ENCODE measurements around the gene TMEM163.

Gene TMEM163

DNA sequence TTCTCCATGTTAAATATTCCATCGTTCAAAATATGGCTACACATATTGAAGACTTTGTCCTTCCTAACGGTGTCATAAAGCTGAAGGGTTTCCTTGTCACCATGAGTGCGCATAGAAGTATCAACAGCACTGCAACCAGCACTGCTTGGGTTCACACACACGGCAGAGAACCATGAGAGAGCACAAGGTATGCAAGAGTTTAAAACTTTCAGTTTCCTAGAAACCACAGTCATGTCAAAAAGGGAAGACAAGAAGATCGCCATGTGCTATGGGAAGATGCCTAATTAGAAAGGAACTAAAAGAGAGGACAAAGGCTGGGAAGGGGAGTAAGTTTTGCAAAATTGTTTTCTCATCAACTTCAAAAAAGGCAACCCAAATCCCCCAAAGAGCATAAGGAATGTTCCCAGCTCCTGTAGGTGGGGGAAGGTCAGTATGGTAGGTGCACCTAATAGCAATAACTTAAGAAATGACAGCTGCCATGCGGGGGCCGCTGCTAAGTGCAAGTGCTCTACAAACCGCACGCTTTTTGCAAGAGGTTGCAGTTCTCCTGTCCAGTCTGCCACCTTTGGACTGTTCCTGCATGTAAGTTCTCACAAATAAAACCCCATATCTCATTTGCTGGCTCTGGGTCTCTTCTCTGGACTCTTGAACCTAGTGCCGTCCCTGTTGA is 136.8 kb downstream of the TMEM163 start:
- no peak for TF ChIP-seq TAF1 (IDR thresholded peaks at IDR 0.05; ENCODE audit: low read depth)
- no peak for TF ChIP-seq FOXM1 (IDR thresholded peaks at IDR 0.05; ENCODE audit: borderline replicate concordance, low read depth)
- no peak for TF ChIP-seq EGR1 (IDR thresholded peaks at IDR 0.05)
- TF ChIP-seq TEAD4 (IDR thresholded peaks at IDR 0.05), result no peak
- no peak for TF ChIP-seq NFIC (IDR thresholded peaks at IDR 0.05)

DNA sequence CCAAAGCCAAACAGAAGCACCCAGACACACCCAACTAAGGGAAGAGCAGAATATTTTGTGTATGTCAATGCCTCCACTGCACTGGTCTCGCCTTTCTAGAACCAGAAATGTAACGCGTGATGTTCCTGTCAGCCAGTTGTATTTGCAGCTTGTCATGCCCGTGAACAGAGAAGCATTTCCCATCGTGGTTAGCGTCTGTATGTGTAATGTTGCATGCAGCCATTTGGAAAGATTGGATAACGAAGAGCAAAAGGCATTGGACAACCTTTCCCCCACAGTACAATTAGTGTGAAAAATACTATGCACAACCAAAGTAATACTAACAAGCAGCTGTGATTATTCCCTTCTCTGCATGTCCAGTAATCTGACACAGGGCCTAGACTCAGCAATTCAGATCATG is 140.5 kb downstream of the TMEM163 start:
- TF ChIP-seq EGR1 (IDR thresholded peaks at IDR 0.05), result no peak
- TF ChIP-seq CREB1 (IDR thresholded peaks at IDR 0.05; ENCODE audit: low read depth), result no peak
- TF ChIP-seq NFIC (IDR thresholded peaks at IDR 0.05), result no peak
- no peak for TF ChIP-seq TEAD4 (IDR thresholded peaks at IDR 0.05)
- no peak for TF ChIP-seq REST (IDR thresholded peaks at IDR 0.05; ENCODE audit: low read depth)
- TF ChIP-seq RAD21 (IDR thresholded peaks at IDR 0.05; ENCODE audit: low read depth), result no peak
- no peak for TF ChIP-seq CEBPB (IDR thresholded peaks at IDR 0.05)
- no peak for TF ChIP-seq MAX (IDR thresholded peaks at IDR 0.05)
- TF ChIP-seq TCF12 (IDR thresholded peaks at IDR 0.05; ENCODE audit: low read depth), result no peak

- TF ChIP-seq TAF1 (IDR thresholded peaks at IDR 0.05; ENCODE audit: low read depth) (no peak), NFIC (IDR thresholded peaks at IDR 0.05) (no peak), MAX (IDR thresholded peaks at IDR 0.05) (no peak), ZBTB7A (IDR thresholded peaks at IDR 0.05; ENCODE audit: low read depth) (no peak), FOXM1 (IDR thresholded peaks at IDR 0.05; ENCODE audit: borderline replicate concordance, low read depth) (no peak), RAD21 (IDR thresholded peaks at IDR 0.05; ENCODE audit: low read depth) (no peak), YY1 (IDR thresholded peaks at IDR 0.05; ENCODE audit: low read depth) (no peak), TCF12 (IDR thresholded peaks at IDR 0.05; ENCODE audit: low read depth) (no peak), CEBPB (IDR thresholded peaks at IDR 0.05) (no peak)
Measured at GRCh38 chr2:134576478-134576877, 142.3 kb downstream of the TMEM163 start.

DNA sequence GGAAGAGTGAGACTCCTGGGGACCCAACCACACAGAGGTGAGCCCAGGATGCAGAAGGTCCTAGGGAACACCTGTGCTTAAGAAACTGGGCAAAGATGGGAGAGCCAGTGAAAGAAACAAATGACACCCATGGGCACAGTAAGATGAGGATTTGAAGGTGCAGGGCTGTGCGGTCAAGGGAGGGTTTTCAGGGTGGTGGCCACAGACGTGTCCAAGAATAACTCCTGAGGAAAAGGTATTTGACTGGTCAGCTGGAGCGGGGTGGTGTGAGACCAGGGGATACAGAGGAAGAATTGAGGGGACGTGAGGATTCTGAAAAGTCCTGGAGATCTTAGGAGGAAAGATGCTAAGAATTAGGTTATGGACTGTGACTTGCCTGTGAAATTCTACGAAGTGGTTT is 142.9 kb downstream of the TMEM163 start:
- no peak for TF ChIP-seq NFIC (IDR thresholded peaks at IDR 0.05)
- TF ChIP-seq CEBPB (IDR thresholded peaks at IDR 0.05), result no peak
- TF ChIP-seq RAD21 (IDR thresholded peaks at IDR 0.05; ENCODE audit: low read depth), result no peak
- TF ChIP-seq YY1 (IDR thresholded peaks at IDR 0.05; ENCODE audit: low read depth), result no peak
- no peak for TF ChIP-seq FOXM1 (IDR thresholded peaks at IDR 0.05; ENCODE audit: borderline replicate concordance, low read depth)
- TF ChIP-seq TEAD4 (IDR thresholded peaks at IDR 0.05), result no peak
- TF ChIP-seq ZBTB7A (IDR thresholded peaks at IDR 0.05; ENCODE audit: low read depth), result no peak
- no peak for TF ChIP-seq MAX (IDR thresholded peaks at IDR 0.05)

DNA sequence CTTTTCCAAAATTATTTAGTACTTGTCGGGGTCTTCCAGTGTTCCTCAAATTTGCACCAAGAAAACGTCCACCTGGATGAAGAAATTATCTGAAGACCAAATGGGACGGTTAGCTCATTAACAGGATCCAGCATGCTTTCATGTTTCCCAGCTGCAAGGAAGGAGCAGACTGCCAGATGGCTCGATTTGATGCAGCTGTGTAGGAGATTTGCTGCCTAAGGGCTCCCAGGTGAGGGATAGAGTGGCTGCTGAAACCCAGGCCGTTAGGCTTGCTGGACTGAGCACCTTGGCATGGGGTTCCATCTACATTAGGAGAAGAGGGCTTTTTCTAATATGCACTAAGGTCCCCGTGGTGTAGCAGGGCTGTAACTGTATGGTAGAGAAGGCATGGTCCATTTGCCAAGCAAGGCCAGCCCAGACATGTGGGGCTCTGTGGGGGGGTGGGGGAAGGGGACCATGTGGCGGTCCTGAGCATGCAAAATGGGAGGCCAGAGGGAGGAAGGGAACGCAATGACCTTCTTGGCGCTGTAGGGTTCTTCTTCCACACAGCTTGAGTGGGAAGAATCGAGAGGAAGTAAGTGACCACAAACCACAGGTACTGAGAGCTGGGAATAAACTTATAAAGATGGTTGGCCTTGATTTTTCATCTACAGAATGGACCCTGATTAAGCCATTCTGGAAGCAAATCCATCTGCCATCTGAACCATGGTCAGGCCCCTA is 144.0 kb downstream of the TMEM163 start:
- TF ChIP-seq EGR1 (IDR thresholded peaks at IDR 0.05) (no peak), REST (IDR thresholded peaks at IDR 0.05; ENCODE audit: low read depth) (no peak), YY1 (IDR thresholded peaks at IDR 0.05; ENCODE audit: low read depth) (no peak), ZBTB7A (IDR thresholded peaks at IDR 0.05; ENCODE audit: low read depth) (no peak), CEBPB (IDR thresholded peaks at IDR 0.05) (no peak), FOXM1 (IDR thresholded peaks at IDR 0.05; ENCODE audit: borderline replicate concordance, low read depth) (no peak), MAX (IDR thresholded peaks at IDR 0.05) (no peak), TAF1 (IDR thresholded peaks at IDR 0.05; ENCODE audit: low read depth) (no peak)

- TF ChIP-seq ZBTB7A (IDR thresholded peaks at IDR 0.05; ENCODE audit: low read depth) (no peak), EGR1 (IDR thresholded peaks at IDR 0.05) (no peak), MAX (IDR thresholded peaks at IDR 0.05) (no peak), FOXM1 (IDR thresholded peaks at IDR 0.05; ENCODE audit: borderline replicate concordance, low read depth) (no peak), NFIC (IDR thresholded peaks at IDR 0.05) (no peak), EP300 (IDR thresholded peaks at IDR 0.05; ENCODE audit: borderline replicate concordance) (no peak), CEBPB (IDR thresholded peaks at IDR 0.05) (no peak), RAD21 (IDR thresholded peaks at IDR 0.05; ENCODE audit: low read depth) (no peak), TCF12 (IDR thresholded peaks at IDR 0.05; ENCODE audit: low read depth) (no peak), REST (IDR thresholded peaks at IDR 0.05; ENCODE audit: low read depth) (no peak), CREB1 (IDR thresholded peaks at IDR 0.05; ENCODE audit: low read depth) (no peak), TAF1 (IDR thresholded peaks at IDR 0.05; ENCODE audit: low read depth) (no peak), TEAD4 (IDR thresholded peaks at IDR 0.05) (no peak)
- TF ChIP-seq, protein P1, sequence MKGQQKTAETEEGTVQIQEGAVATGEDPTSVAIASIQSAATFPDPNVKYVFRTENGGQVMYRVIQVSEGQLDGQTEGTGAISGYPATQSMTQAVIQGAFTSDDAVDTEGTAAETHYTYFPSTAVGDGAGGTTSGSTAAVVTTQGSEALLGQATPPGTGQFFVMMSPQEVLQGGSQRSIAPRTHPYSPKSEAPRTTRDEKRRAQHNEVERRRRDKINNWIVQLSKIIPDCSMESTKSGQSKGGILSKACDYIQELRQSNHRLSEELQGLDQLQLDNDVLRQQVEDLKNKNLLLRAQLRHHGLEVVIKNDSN (IDR thresholded peaks at IDR 0.05), result no peak
Measured at GRCh38 chr2:134573724-134574123, 145.1 kb downstream of the TMEM163 start.
